ENCODE measurements around the gene CD151. TPM values are rescaled to one million over a fixed set of nuclear protein-coding genes. Genes with fewer than 3 reads are reported as not detected.

The CD151 gene
- polyA plus RNA-seq, 4 donors, result 187 to 359 (median 284) TPM

DNA sequence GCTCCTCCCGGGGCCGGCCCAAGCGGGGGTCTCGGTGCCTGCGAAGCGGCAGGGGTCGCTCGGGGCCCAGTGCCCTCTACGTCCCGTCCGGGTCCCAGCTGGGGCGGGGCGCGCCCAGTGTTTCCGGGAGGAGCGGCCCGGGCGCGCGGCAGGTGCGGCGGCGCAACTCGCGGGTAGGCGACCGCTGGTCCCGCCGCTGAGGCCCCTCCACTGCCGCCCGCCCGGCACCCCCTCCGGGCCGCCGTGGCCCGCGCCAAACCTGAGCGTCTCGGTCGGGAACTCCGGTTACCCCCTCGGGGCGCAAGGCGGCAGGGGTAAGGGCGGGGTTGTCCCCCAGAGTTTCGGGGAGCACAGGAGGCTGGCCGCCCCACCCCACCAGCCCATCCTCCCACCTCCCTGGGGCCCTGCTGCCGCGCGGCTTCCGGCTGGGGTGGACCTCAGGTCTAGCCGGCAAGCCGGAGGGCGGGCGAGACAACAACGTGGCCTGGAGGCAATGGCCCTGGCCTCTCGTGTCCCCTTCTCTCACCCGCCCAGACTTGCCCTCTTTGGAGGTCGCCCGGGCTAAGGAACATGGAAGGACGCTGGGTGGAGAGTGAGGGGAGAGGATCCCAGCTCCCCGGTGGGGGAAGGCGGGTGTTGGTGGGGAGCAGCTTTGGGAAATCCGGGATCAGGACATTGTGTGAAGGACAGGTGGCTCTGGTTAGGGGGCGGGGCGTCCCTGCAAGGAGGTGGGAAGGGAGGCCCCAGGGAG, 5.4 kb upstream of the CD151 start:
- peaks cover 4 to 37% (median 9%) of the 10 kb centered on the region in 3 donors for H3K36me3 ChIP-seq (ENCODE audit: control insufficient read depth in 3 of 3, insufficient read depth in 2 of 3, low read depth in 1 of 3, low read length in 3 of 3)
- H3K4me3 ChIP-seq (ENCODE audit: low read depth in 1 of 3, low read length in 3 of 3), result peak overlapping the region; percentile 53 to 75 (median 64)
- H3K27ac ChIP-seq (ENCODE audit: low read depth in 1 of 3, low read length in 2 of 3), result peak overlapping the region; percentile 91 to 98 (median 92)
- FAIRE-seq, result no peak
- WGBS, 3 donors, result 1 to 5% (median 2%) methylated on average over 42 to 66 of the region's 66 CpGs
- no peaks in the 10 kb centered on the region for H3K9me3 ChIP-seq (ENCODE audit: control insufficient read depth in 2 of 2, insufficient read depth in 1 of 2, low read depth in 1 of 2, low read length in 1 of 2)
- H3K27me3 ChIP-seq (ENCODE audit: control insufficient read depth in 3 of 3, insufficient read depth in 3 of 3, low read length in 3 of 3), result peaks cover 0 to 15% (median 0%) of the 10 kb centered on the region in 3 donors
- peak; percentile 59 to 90 for DNase-seq
- H3K4me1 ChIP-seq (ENCODE audit: control insufficient read depth in 3 of 3, insufficient read depth in 2 of 3, low read depth in 1 of 3, low read length in 2 of 3), result peaks cover 8 to 77% (median 9%) of the 10 kb centered on the region in 3 donors

DNA sequence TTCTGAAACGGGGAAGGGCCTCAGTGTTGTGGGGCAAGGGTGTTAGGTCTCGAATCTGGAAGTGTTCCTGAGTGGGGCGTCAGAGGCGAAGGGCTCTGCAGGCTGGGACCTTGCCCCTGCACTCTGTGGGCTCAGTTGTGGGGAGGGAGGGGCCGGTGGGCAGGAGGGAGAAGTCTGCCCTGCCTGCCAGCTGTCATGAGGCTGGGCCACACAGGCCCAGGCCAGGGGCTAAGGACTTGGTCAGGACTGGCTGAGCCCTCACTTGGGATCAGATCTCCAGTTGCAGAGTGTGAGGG, 4.9 kb upstream of the CD151 start, which contains the start of gene CRACR2B:
TSS of gene CRACR2B (plus strand) at position 23 of the 296 bp plus-strand sequence. CDS start 689 bp downstream, outside the sequence.
- WGBS, 3 donors, result 8 to 46% (median 20%) methylated on average over 2 to 5 of the region's 5 CpGs
- Histone ChIP-seq H3K27me3 (ENCODE audit: control insufficient read depth in 3 of 3, insufficient read depth in 3 of 3, low read length in 3 of 3) (peaks cover 0 to 15% (median 0%) of the 10 kb centered on the region in 3 donors), H3K4me3 (ENCODE audit: low read depth in 1 of 3, low read length in 3 of 3) (peak within 1 kb of the TSS; percentile 53 to 75 (median 64)), H3K36me3 (ENCODE audit: control insufficient read depth in 3 of 3, insufficient read depth in 2 of 3, low read depth in 1 of 3, low read length in 3 of 3) (peaks cover 4 to 31% (median 9%) of the 10 kb centered on the region in 3 donors), H3K4me1 (ENCODE audit: control insufficient read depth in 3 of 3, insufficient read depth in 2 of 3, low read depth in 1 of 3, low read length in 2 of 3) (peaks cover 8 to 79% (median 9%) of the 10 kb centered on the region in 3 donors), H3K9me3 (ENCODE audit: control insufficient read depth in 2 of 2, insufficient read depth in 1 of 2, low read depth in 1 of 2, low read length in 1 of 2) (no peaks in the 10 kb centered on the region), H3K27ac (ENCODE audit: low read depth in 1 of 3, low read length in 2 of 3) (peak within 1 kb of the TSS; percentile 91 to 98 (median 92))
- FAIRE-seq (no peak), DNase-seq (peak in 1 of 2 donors; percentile 80)

- no peak for DNase-seq
- peaks cover 2 to 23% (median 7%) of the 10 kb centered on the region in 3 donors for H3K36me3 ChIP-seq (ENCODE audit: control insufficient read depth in 3 of 3, insufficient read depth in 2 of 3, low read depth in 1 of 3, low read length in 3 of 3)
- H3K9me3 ChIP-seq (ENCODE audit: control insufficient read depth in 2 of 2, insufficient read depth in 1 of 2, low read depth in 1 of 2, low read length in 1 of 2), result no peaks in the 10 kb centered on the region
- peaks cover 8 to 79% (median 9%) of the 10 kb centered on the region in 3 donors for H3K4me1 ChIP-seq (ENCODE audit: control insufficient read depth in 3 of 3, insufficient read depth in 2 of 3, low read depth in 1 of 3, low read length in 2 of 3)
- peak overlapping the region; percentile 91 to 98 (median 92) for H3K27ac ChIP-seq (ENCODE audit: low read depth in 1 of 3, low read length in 2 of 3)
- H3K27me3 ChIP-seq (ENCODE audit: control insufficient read depth in 3 of 3, insufficient read depth in 3 of 3, low read length in 3 of 3), result peaks cover 0 to 15% (median 0%) of the 10 kb centered on the region in 3 donors
- peak overlapping the region in 1 of 3 donors; percentile 6 for H3K4me3 ChIP-seq (ENCODE audit: low read depth in 1 of 3, low read length in 3 of 3)
- no peak for FAIRE-seq
- WGBS, 3 donors, result 59 to 74% (median 67%) methylated on average over 17 to 21 of the region's 21 CpGs
Observed at GRCh38 chr11:828506-829175, 4.1 kb upstream of the CD151 start.

GRCh38 chr11:829176-829846, 3.4 kb upstream of the CD151 start:
- DNase-seq, result peak; percentile 54 to 76
- no peaks in the 10 kb centered on the region for H3K9me3 ChIP-seq (ENCODE audit: control insufficient read depth in 2 of 2, insufficient read depth in 1 of 2, low read depth in 1 of 2, low read length in 1 of 2)
- peak overlapping the region in 2 of 3 donors; percentile 36 to 39 for H3K4me3 ChIP-seq (ENCODE audit: low read depth in 1 of 3, low read length in 3 of 3)
- FAIRE-seq, result no peak
- H3K27me3 ChIP-seq (ENCODE audit: control insufficient read depth in 3 of 3, insufficient read depth in 3 of 3, low read length in 3 of 3), result peaks cover 0 to 15% (median 0%) of the 10 kb centered on the region in 3 donors
- H3K27ac ChIP-seq (ENCODE audit: low read depth in 1 of 3, low read length in 2 of 3), result peak overlapping the region; percentile 17 to 98 (median 92)
- peaks cover 0 to 17% (median 4%) of the 10 kb centered on the region in 3 donors for H3K36me3 ChIP-seq (ENCODE audit: control insufficient read depth in 3 of 3, insufficient read depth in 2 of 3, low read depth in 1 of 3, low read length in 3 of 3)
- WGBS, 3 donors, result 2 to 15% (median 11%) methylated on average over 36 to 40 of the region's 40 CpGs
- H3K4me1 ChIP-seq (ENCODE audit: control insufficient read depth in 3 of 3, insufficient read depth in 2 of 3, low read depth in 1 of 3, low read length in 2 of 3), result peaks cover 8 to 75% (median 9%) of the 10 kb centered on the region in 3 donors

DNA sequence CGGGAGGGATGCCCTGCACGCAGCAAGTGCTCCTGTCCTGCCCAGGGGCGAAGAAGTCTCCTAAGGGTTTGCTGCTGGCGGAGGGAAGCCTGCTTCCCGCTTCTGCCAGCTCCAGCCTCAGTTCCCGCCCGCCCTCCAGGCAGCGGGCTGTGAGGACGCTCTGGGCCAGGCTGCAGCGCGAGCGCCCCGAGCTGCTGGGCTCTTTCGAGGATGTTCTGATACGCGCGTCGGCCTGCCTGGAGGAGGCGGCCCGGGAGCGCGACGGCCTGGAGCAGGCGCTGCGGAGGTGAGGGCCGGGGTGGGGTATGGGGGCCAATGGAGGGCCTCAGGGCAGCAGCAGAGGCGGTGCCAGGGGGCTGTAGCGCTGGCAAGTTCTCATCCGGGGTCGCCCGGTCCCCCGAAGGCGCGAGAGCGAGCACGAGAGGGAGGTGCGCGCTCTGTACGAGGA, 2.9 kb upstream of the CD151 start:
- Histone ChIP-seq H3K9me3 (ENCODE audit: control insufficient read depth in 2 of 2, insufficient read depth in 1 of 2, low read depth in 1 of 2, low read length in 1 of 2) (no peaks in the 10 kb centered on the region), H3K27me3 (ENCODE audit: control insufficient read depth in 3 of 3, insufficient read depth in 3 of 3, low read length in 3 of 3) (peaks cover 0 to 15% (median 0%) of the 10 kb centered on the region in 3 donors), H3K4me1 (ENCODE audit: control insufficient read depth in 3 of 3, insufficient read depth in 2 of 3, low read depth in 1 of 3, low read length in 2 of 3) (peaks cover 8 to 77% (median 9%) of the 10 kb centered on the region in 3 donors), H3K27ac (ENCODE audit: low read depth in 1 of 3, low read length in 2 of 3) (peak overlapping the region in 1 of 3 donors; percentile 2), H3K36me3 (ENCODE audit: control insufficient read depth in 3 of 3, insufficient read depth in 2 of 3, low read depth in 1 of 3, low read length in 3 of 3) (peaks cover 0 to 16% (median 0%) of the 10 kb centered on the region in 3 donors), H3K4me3 (ENCODE audit: low read depth in 1 of 3, low read length in 3 of 3) (peak overlapping the region in 2 of 3 donors; percentile 36 to 39)
- WGBS, 3 donors, result 2 to 5% (median 4%) methylated on average over 34 to 39 of the region's 39 CpGs
- FAIRE-seq (no peak), DNase-seq (no peak)

GRCh38 chr11:830295-831117, 2.2 kb upstream of the CD151 start:
- Histone ChIP-seq H3K27me3 (ENCODE audit: control insufficient read depth in 3 of 3, insufficient read depth in 3 of 3, low read length in 3 of 3) (peaks cover 0 to 15% (median 0%) of the 10 kb centered on the region in 3 donors), H3K4me1 (ENCODE audit: control insufficient read depth in 3 of 3, insufficient read depth in 2 of 3, low read depth in 1 of 3, low read length in 2 of 3) (peaks cover 8 to 75% (median 12%) of the 10 kb centered on the region in 3 donors)
- FAIRE-seq, result no peak

GRCh38 chr11:831118-831864, 1.5 kb upstream of the CD151 start:
- FAIRE-seq, result no peak
- H3K4me3 ChIP-seq (ENCODE audit: low read depth in 1 of 3, low read length in 3 of 3), result peak overlapping the region in 1 of 3 donors; percentile 39
- DNase-seq, result no peak
- H3K9me3 ChIP-seq (ENCODE audit: control insufficient read depth in 2 of 2, insufficient read depth in 1 of 2, low read depth in 1 of 2, low read length in 1 of 2), result no peaks in the 10 kb centered on the region
- 60 to 64% (median 62%) methylated on average over 26 to 31 of the region's 31 CpGs for WGBS, 3 donors
- peaks cover 0 to 15% (median 0%) of the 10 kb centered on the region in 3 donors for H3K27me3 ChIP-seq (ENCODE audit: control insufficient read depth in 3 of 3, insufficient read depth in 3 of 3, low read length in 3 of 3)
- peaks cover 0 to 17% (median 0%) of the 10 kb centered on the region in 3 donors for H3K36me3 ChIP-seq (ENCODE audit: control insufficient read depth in 3 of 3, insufficient read depth in 2 of 3, low read depth in 1 of 3, low read length in 3 of 3)
- H3K27ac ChIP-seq (ENCODE audit: low read depth in 1 of 3, low read length in 2 of 3), result no peak overlapping the region
- peaks cover 6 to 70% (median 12%) of the 10 kb centered on the region in 3 donors for H3K4me1 ChIP-seq (ENCODE audit: control insufficient read depth in 3 of 3, insufficient read depth in 2 of 3, low read depth in 1 of 3, low read length in 2 of 3)

More at GRCh38 chr11:830295-831117, 2.2 kb upstream of the CD151 start:
- Histone ChIP-seq H3K36me3 (ENCODE audit: control insufficient read depth in 3 of 3, insufficient read depth in 2 of 3, low read depth in 1 of 3, low read length in 3 of 3) (peaks cover 0 to 16% (median 0%) of the 10 kb centered on the region in 3 donors), H3K27ac (ENCODE audit: low read depth in 1 of 3, low read length in 2 of 3) (no peak overlapping the region), H3K9me3 (ENCODE audit: control insufficient read depth in 2 of 2, insufficient read depth in 1 of 2, low read depth in 1 of 2, low read length in 1 of 2) (no peaks in the 10 kb centered on the region), H3K4me3 (ENCODE audit: low read depth in 1 of 3, low read length in 3 of 3) (peak overlapping the region in 2 of 3 donors; percentile 32 to 39)
- 3 to 8% (median 3%) methylated on average over 51 to 78 of the region's 78 CpGs for WGBS, 3 donors
- DNase-seq, result peak; percentile 76 to 91
